Amniotic epithelial cell (primary cell): ENCODE results near the gene GRID1.
"Not testable (repeated sequence)": the region's sequence is repeated elsewhere in the genome, so short reads cannot be mapped to it uniquely, and the experiment has no call there.

Experiments used
- DNase-seq: peaks from one replicate; pipeline ENCODE4 v3.0.0-alpha.2; 2010; ENCODE audit warnings: low read depth

GRID1 gene

GRCh38 chr10:86083664-86084175 is 282.9 kb downstream of the GRID1 start:
- no peak for DNase-seq

- no peak for DNase-seq
Measured at GRCh38 chr10:86083206-86083605, 283.4 kb downstream of the GRID1 start.

GRCh38 chr10:86082556-86082955 is 284.0 kb downstream of the GRID1 start:
- DNase-seq, result no peak

- no peak for DNase-seq
Measured at GRCh38 chr10:86079088-86079487, 287.5 kb downstream of the GRID1 start.

GRCh38 chr10:86078639-86079035 is 288.0 kb downstream of the GRID1 start:
- no peak for DNase-seq

GRCh38 chr10:86077871-86078638 is 288.5 kb downstream of the GRID1 start:
- DNase-seq, result no peak

GRCh38 chr10:86077271-86077670 is 289.3 kb downstream of the GRID1 start:
- DNase-seq, result no peak

- not testable (repeated sequence) for DNase-seq
Measured at GRCh38 chr10:86076497-86076896, 290.1 kb downstream of the GRID1 start.

- no peak for DNase-seq
Measured at GRCh38 chr10:86075512-86075911, 291.1 kb downstream of the GRID1 start.

GRCh38 chr10:86074294-86074693 is 292.3 kb downstream of the GRID1 start:
- DNase-seq, result no peak

- DNase-seq, result no peak
Measured at GRCh38 chr10:86073199-86073977, 293.2 kb downstream of the GRID1 start.

- no peak for DNase-seq
Measured at GRCh38 chr10:86072413-86072812, 294.2 kb downstream of the GRID1 start.

- DNase-seq, result no peak
Measured at GRCh38 chr10:86071758-86072157, 294.8 kb downstream of the GRID1 start.

GRCh38 chr10:86071145-86071544 is 295.4 kb downstream of the GRID1 start:
- DNase-seq, result no peak

GRCh38 chr10:86070278-86070677 is 296.3 kb downstream of the GRID1 start:
- no peak for DNase-seq

- DNase-seq, result no peak
Measured at GRCh38 chr10:86068231-86069054, 298.2 kb downstream of the GRID1 start.

GRCh38 chr10:86067436-86068050 is 299.1 kb downstream of the GRID1 start:
- DNase-seq, result no peak

- no peak for DNase-seq
Measured at GRCh38 chr10:86066696-86067095, 299.9 kb downstream of the GRID1 start.

- DNase-seq, result no peak
Measured at GRCh38 chr10:86065711-86066251, 300.8 kb downstream of the GRID1 start.

GRCh38 chr10:86064931-86065662 is 301.5 kb downstream of the GRID1 start:
- no peak for DNase-seq

GRCh38 chr10:86064219-86064618 is 302.4 kb downstream of the GRID1 start:
- no peak for DNase-seq
